ENCODE results near the gene TSPAN9.

DNA sequence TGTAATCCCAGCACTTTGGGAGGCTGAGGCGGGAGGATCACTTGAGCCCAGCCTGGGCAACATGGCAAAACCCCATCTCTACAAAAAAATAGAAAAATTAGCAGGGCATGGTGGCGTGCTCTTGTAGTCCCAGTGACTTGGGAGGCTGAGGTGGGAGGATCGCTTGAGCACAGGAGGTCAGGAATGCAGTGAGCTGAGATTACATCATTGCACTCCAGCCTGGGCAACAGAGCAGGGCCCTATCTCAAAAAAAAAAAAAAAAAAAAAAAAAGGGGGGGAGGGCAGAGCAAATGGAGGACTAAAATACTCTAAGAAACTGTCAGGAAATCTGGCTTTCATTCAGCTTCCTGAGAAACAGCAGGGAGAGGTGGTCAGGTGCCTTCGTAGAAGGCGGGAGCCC is 31.7 kb upstream of the TSPAN9 start:
- TF ChIP-seq CTCF (IDR thresholded peaks at IDR 0.05) = no peak
- no peak for TF ChIP-seq EP300 (IDR thresholded peaks at IDR 0.05)
- TF ChIP-seq POLR2A (IDR thresholded peaks at IDR 0.05) = no peak
